ENCODE measurements around the gene KDM5B.

DNA sequence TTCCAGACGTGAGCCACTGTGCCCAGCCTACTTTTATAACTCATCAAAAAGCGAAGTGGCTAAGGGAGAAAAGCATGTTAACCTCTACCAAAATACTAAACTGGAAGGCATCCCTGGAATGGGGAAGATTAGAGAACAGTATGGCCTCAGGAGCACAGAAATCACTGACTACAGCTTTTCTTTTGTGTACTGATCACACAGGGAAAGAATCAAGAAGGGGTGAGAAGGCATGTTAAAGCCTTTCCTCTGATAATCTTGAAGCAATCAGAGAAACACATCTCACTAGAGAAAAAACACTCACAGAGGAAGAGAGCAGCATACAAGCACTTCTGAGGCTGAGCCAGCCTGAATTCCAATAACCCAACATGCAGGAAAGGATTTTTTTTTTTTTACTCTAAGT is 13.2 kb upstream of the KDM5B start:
- TF ChIP-seq, protein P1, sequence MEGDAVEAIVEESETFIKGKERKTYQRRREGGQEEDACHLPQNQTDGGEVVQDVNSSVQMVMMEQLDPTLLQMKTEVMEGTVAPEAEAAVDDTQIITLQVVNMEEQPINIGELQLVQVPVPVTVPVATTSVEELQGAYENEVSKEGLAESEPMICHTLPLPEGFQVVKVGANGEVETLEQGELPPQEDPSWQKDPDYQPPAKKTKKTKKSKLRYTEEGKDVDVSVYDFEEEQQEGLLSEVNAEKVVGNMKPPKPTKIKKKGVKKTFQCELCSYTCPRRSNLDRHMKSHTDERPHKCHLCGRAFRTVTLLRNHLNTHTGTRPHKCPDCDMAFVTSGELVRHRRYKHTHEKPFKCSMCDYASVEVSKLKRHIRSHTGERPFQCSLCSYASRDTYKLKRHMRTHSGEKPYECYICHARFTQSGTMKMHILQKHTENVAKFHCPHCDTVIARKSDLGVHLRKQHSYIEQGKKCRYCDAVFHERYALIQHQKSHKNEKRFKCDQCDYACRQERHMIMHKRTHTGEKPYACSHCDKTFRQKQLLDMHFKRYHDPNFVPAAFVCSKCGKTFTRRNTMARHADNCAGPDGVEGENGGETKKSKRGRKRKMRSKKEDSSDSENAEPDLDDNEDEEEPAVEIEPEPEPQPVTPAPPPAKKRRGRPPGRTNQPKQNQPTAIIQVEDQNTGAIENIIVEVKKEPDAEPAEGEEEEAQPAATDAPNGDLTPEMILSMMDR (conservative IDR thresholded peaks at IDR 0.05): no peak
- TF ChIP-seq ZFX (IDR thresholded peaks at IDR 0.05): no peak
